Adrenal gland (tissue), 19 donors: ENCODE measurements around the gene TRIP10. TPM values are rescaled to one million over a fixed set of nuclear protein-coding genes. Genes with fewer than 3 reads are reported as not detected.
A peak's percentile ranks its signal among the peaks of the same experiment; 100 is the strongest.

Experiments used
- DNase-seq, 7 donors: peaks; one replicate each; pipeline ENCODE4 v3.0.0-alpha.2; 2019 to 2020
- H3K27ac ChIP-seq, 5 donors: fragments of 200-600 bp; sonication (generic) in 4 of 5; 1 replicate in 3 of 5; 2 replicates in 2 of 5; pipeline versions ENCODE4 v1.5.1 to v1.8.0; 2016 to 2020; ENCODE audit warnings: mild to moderate bottlenecking in 1 of 5
- H3K27me3 ChIP-seq: fragments of 200-600 bp; 2 replicates; pipeline ENCODE4 v1.8.0; 2021
- H3K36me3 ChIP-seq, 2 donors: fragments of 200-600 bp; replicated peaks in 1 of 2; 1 replicate in 1 of 2; 2 replicates in 1 of 2; pipeline versions ENCODE4 v1.5.1 to v1.8.0; 2018 to 2022
- H3K4me1 ChIP-seq, 2 donors: fragments of 200-600 bp; replicated peaks in 1 of 2; 1 replicate in 1 of 2; 2 replicates in 1 of 2; pipeline versions ENCODE4 v1.5.1 to v1.8.0; 2018 to 2021
- H3K4me3 ChIP-seq, 4 donors: fragments of 200-600 bp; sonication (generic) in 3 of 4; one replicate each; pipeline ENCODE4 v1.5.1; 2016 to 2018
- H3K9me3 ChIP-seq, 3 donors: fragments of 200-600 bp; sonication (generic) in 1 of 3; replicated peaks in 1 of 3; 1 replicate in 2 of 3; 2 replicates in 1 of 3; pipeline versions ENCODE4 v1.5.1 to v1.8.0; 2016 to 2021
- POLR2A ChIP-seq, 2 donors: fragments of 450-650 bp; IDR thresholded peaks; one replicate each; pipeline ENCODE4 v1.6.1; 2017; ENCODE audit warnings: antibody characterized with exemption in 2 of 2, mild to moderate bottlenecking in 2 of 2, moderate library complexity in 1 of 2
- WGBS, 4 donors: extraction: QIAGEN DNeasy Blood & Tissue Kit in 2 of 4; methylation state at CpG; one replicate each; pipeline versions ENCODE4 v1.1.5 to v1.1.7; 2013 to 2017; 5-methylcytosine and 5-hydroxymethylcytosine counted together
- intact Hi-C, 2 donors: fragments of 100-400 bp; cut with DNase I; formaldehyde crosslinking; loops; one replicate each; pipeline versions ENCODE4 v1.14.1 to v1.15.0; 2022 to 2023
- long read RNA-seq, 10 donors: library from polyadenylated mRNA in 3 of 10; unstranded in 2 of 10; stranded (forward) in 1 of 10; transcript quantifications; one replicate each; pipeline ENCODE4 v2.0.0 and lab custom pipeline, GENCODE V29; 2021 to 2026
- polyA plus RNA-seq, 3 donors: library from polyadenylated mRNA; stranded (reverse); fragments of 200-250 nt in 2 of 3; fragments of 350-450 nt in 1 of 3; fragmentation: Illumina TruSeq in 1 of 3; extraction: RNeasy Lipid Tissue Mini Kit (QIAGEN cat#74804) in 1 of 3; gene quantifications; one replicate each; pipeline ENCODE4 v1.2.3, GENCODE V29; 2013 to 2014
- total RNA-seq, 9 donors: library from RNA; depleted of rRNA in 4 of 9; stranded (reverse); fragments of >200 nt in 4 of 9; fragments of 120-200 nt in 1 of 9; fragmentation: NEBNext Ultra II Directional in 1 of 9; extraction: Animal tissue kit (Norgen Biotek cat#: 25700) in 1 of 9; gene quantifications; one replicate each; pipeline versions ENCODE4 v1.1.0 to v1.2.4, GENCODE V29; 2013 to 2023
- TF ChIP-seq, protein P1 (sequence below), 6 experiments: fragments of 450-650 bp in 4 of 6; fragments of 200-600 bp in 2 of 6; sonication (generic) in 1 of 6; IDR thresholded peaks; 1 replicate in 5 of 6; 2 replicates in 1 of 6; pipeline versions ENCODE4 v1.5.1 to v1.8.0; 2016 to 2021; ENCODE audit warnings: antibody characterized with exemption in 6 of 6, mild to moderate bottlenecking in 2 of 6, moderate library complexity in 1 of 6
- donor health status: healthy with polysubstance abuse.
- donor health status: Bipolar disorder and iron deficiency.
- donor health status: DM: yes; HTN: yes; CAD: no.
- donor health status: DM: no; HTN: no; CAD: no.
- donor health status: DM: no; HTN: no; CAD: no.
- donor health status: DM: yes; HTN: yes; CAD: no.

Gene TRIP10
- total RNA-seq (10 to 100 TPM; 22.5 to 99.9 (median 73.9) TPM), polyA plus RNA-seq (100 to 1,000 TPM in 2 of 3 donors, 10 to 100 TPM in 1; 33.5 to 425 (median 228) TPM)
- long read RNA-seq, donor 1, partial matches to known transcripts = 0 of 3 reads
- long read RNA-seq, donor 1, other reads (novel, unspliced or antisense) = 0 of 3 reads
- long read RNA-seq, donor 2, partial matches to known transcripts = 0 of 1 reads
- long read RNA-seq, donor 2, other reads (novel, unspliced or antisense) = 0 of 1 reads
- long read RNA-seq, donor 3, partial matches to known transcripts = 0 of 1 reads
- long read RNA-seq, donor 3, other reads (novel, unspliced or antisense) = 0 of 1 reads
- long read RNA-seq, donor 4, transcript TRIP10-202 (14 exons, 2,035 nt) = major isoform, 11 of 16 reads
- long read RNA-seq, donor 4, partial matches to known transcripts = 5 of 16 reads
- long read RNA-seq, donor 4, other reads (novel, unspliced or antisense) = 0 of 16 reads
- long read RNA-seq, donor 5, transcript TRIP10-201 (15 exons, 2,153 nt) = minor isoform, 18 of 145 reads
- long read RNA-seq, donor 5, transcript TRIP10-202 (14 exons, 2,035 nt) = major isoform, 94 of 145 reads
- long read RNA-seq, donor 5, partial matches to known transcripts = 14 of 145 reads
- long read RNA-seq, donor 5, other reads (novel, unspliced or antisense) = 19 of 145 reads
- long read RNA-seq, donor 6, transcript TRIP10-202 (14 exons, 2,035 nt) = major isoform, 12 of 22 reads
- long read RNA-seq, donor 6, partial matches to known transcripts = 9 of 22 reads
- long read RNA-seq, donor 6, other reads (novel, unspliced or antisense) = 1 of 22 reads
- long read RNA-seq, donor 7 = 0 reads
- long read RNA-seq, donor 8, transcript TRIP10-202 (14 exons, 2,035 nt) = major isoform, 9 of 16 reads
- long read RNA-seq, donor 8, partial matches to known transcripts = 5 of 16 reads
- long read RNA-seq, donor 8, other reads (novel, unspliced or antisense) = 0 of 16 reads
- long read RNA-seq, donor 9, partial matches to known transcripts = 5 of 8 reads
- long read RNA-seq, donor 9, other reads (novel, unspliced or antisense) = 0 of 8 reads
- long read RNA-seq, donor 10, transcript TRIP10-202 (14 exons, 2,035 nt) = major isoform, 5 of 10 reads
- long read RNA-seq, donor 10, partial matches to known transcripts = 5 of 10 reads
- long read RNA-seq, donor 10, other reads (novel, unspliced or antisense) = 0 of 10 reads

- intact Hi-C loops = loop anchor here in 1 of 2 donors (10.0 kb wide), 1 partner anchor 215 kb away; no protein-coding TSS in a partner anchor
- TF ChIP-seq, protein P1, sequence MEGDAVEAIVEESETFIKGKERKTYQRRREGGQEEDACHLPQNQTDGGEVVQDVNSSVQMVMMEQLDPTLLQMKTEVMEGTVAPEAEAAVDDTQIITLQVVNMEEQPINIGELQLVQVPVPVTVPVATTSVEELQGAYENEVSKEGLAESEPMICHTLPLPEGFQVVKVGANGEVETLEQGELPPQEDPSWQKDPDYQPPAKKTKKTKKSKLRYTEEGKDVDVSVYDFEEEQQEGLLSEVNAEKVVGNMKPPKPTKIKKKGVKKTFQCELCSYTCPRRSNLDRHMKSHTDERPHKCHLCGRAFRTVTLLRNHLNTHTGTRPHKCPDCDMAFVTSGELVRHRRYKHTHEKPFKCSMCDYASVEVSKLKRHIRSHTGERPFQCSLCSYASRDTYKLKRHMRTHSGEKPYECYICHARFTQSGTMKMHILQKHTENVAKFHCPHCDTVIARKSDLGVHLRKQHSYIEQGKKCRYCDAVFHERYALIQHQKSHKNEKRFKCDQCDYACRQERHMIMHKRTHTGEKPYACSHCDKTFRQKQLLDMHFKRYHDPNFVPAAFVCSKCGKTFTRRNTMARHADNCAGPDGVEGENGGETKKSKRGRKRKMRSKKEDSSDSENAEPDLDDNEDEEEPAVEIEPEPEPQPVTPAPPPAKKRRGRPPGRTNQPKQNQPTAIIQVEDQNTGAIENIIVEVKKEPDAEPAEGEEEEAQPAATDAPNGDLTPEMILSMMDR (IDR thresholded peaks at IDR 0.05) = no peak
- TF ChIP-seq POLR2A (IDR thresholded peaks at IDR 0.05) = peak; percentile 28 to 42
- Histone ChIP-seq H3K27ac (peak within 1 kb of the TSS; percentile 35 to 92 (median 90)), H3K27me3 (no peaks in the 10 kb centered on the region), H3K4me3 (peak within 1 kb of the TSS; percentile 77 to 90 (median 88)), H3K9me3 (no peaks in the 10 kb centered on the region), H3K4me1 (peaks cover 37 to 50% of the 10 kb centered on the region in 2 donors), H3K36me3 (peaks cover 0 to 15% of the 10 kb centered on the region in 2 donors)
- DNase-seq = peak; percentile 81 to 92 (median 89)
- WGBS, 4 donors = 0 to 3% (median 0%) methylated on average over 17 to 47 of the region's 47 CpGs
Measured at GRCh38 chr19:6739390-6739882, at the start of gene TRIP10. TSS of gene TRIP10 (plus strand) at chr19:6739680. CDS start at chr19:6739762, 82 bp downstream.

DNA sequence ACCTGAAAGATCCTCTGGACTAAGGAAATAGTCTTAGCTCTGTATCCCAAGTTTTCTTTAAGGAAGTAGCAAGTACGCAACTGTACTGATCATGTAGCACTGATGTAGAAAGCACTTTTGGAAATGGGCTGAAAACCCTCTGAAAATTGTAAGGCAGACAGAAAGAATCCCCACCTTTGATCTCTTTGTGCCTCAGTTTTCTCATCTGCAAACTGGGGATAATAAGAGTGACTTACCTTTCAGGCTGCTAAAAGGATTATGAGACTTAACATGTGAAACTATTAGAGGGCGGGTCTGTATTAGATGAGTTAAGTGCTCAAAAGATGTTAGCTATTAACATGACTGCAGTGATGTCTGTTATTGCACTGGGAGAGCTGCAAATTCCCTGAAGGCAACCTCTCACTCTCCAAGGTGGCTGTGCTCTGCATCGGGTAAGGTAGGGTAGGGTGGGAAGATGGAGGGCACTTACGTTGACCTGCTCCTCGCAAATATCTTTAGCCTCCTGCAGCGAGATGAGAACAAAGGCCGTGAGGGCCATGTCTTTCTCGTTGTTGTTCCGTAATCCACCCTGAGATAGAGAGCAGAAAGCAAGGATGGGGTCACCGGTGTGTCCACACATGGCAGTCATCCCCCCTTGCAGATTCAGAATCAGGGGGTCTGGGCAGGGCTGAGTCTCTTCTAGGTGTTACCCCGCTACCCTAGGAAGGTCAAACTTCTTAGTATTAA, 49.2 kb upstream of the TRIP10 start:
- Histone ChIP-seq H3K36me3 (peaks cover 0 to 68% of the 10 kb centered on the region in 2 donors), H3K4me3 (no peak overlapping the region), H3K27ac (no peak overlapping the region), H3K9me3 (no peaks in the 10 kb centered on the region), H3K27me3 (no peaks in the 10 kb centered on the region), H3K4me1 (no peaks in the 10 kb centered on the region)
- intact Hi-C loops = no loop called here
- DNase-seq = no peak
- 82 to 89% (median 85%) methylated on average over 7 to 11 of the region's 11 CpGs for WGBS, 4 donors
- TF ChIP-seq POLR2A (IDR thresholded peaks at IDR 0.05) = no peak
- TF ChIP-seq, protein P1 (IDR thresholded peaks at IDR 0.05) = no peak

GRCh38 chr19:6691342-6691741, 48.1 kb upstream of the TRIP10 start:
- intact Hi-C loops = no loop called here
- 91 to 95% (median 92%) methylated on average over 8 of the region's 8 CpGs for WGBS, 4 donors
- H3K9me3 ChIP-seq = no peaks in the 10 kb centered on the region
- peaks cover 0 to 60% of the 10 kb centered on the region in 2 donors for H3K36me3 ChIP-seq
- TF ChIP-seq, protein P1 (IDR thresholded peaks at IDR 0.05) = no peak
- no peaks in the 10 kb centered on the region for H3K4me1 ChIP-seq
- H3K27me3 ChIP-seq = no peaks in the 10 kb centered on the region
- DNase-seq = no peak
- no peak overlapping the region for H3K4me3 ChIP-seq
- H3K27ac ChIP-seq = no peak overlapping the region
